Measurements from ENCODE around the gene MRPL4. TPM values are rescaled to one million over a fixed set of nuclear protein-coding genes. Genes with fewer than 3 reads are reported as not detected.

The MRPL4 gene
- total and polyA plus RNA-seq, 2 experiments from 2014 or later = 40.1 to 51.4 TPM

DNA sequence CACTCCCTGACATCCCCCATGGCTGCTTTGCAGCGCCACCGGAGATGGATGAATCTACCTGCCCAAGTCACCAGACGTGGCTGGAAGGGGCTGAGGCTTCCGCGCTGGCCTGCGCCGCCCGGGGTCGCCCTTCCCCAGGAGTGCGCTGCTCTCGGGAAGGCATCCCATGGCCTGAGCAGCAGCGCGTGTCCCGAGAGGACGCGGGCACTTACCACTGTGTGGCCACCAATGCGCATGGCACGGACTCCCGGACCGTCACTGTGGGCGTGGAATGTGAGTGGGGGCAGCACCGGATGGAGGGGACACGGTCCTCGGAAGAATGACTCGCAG is 42.3 kb downstream of the MRPL4 start:
- Histone ChIP-seq H3K9me3 (ENCODE audit: low read depth) (no peaks in the 10 kb centered on the region), H3K79me2 (no peaks in the 10 kb centered on the region), H3K4me1 (ENCODE audit: insufficient read depth) (peaks cover 33% of the 10 kb centered on the region), H3K27ac (no peak overlapping the region), H3K27me3 (peaks cover 76% of the 10 kb centered on the region), H3K9me2 (replicated peaks; ENCODE audit: insufficient read depth) (no peaks in the 10 kb centered on the region), H4K20me1 (ENCODE audit: insufficient read depth, poor library complexity, severe bottlenecking) (no peaks in the 10 kb centered on the region), H3K4me2 (no peak overlapping the region), H2AFZ (no peak overlapping the region), H3K36me3 (replicated peaks; ENCODE audit: insufficient read depth, low read depth) (no peaks in the 10 kb centered on the region), H3K4me3 (no peak overlapping the region)
- 26% methylated on average over 25 of the region's 25 CpGs for WGBS (ENCODE audit: low lambda C conversion rate, missing lambda C conversion rate)
- TF ChIP-seq EZH2phosphoT487 (IDR thresholded peaks at IDR 0.05; ENCODE audit: low read depth, severe bottlenecking, unreplicated experiment) = no peak
- no peak for TF ChIP-seq EZH2 (IDR thresholded peaks at IDR 0.05; ENCODE audit: borderline replicate concordance)
- TF ChIP-seq CTCF (IDR thresholded peaks at IDR 0.05; ENCODE audit: poor library complexity) = no peak
- DNase-seq (ENCODE audit: low spot score) = no peak

DNA sequence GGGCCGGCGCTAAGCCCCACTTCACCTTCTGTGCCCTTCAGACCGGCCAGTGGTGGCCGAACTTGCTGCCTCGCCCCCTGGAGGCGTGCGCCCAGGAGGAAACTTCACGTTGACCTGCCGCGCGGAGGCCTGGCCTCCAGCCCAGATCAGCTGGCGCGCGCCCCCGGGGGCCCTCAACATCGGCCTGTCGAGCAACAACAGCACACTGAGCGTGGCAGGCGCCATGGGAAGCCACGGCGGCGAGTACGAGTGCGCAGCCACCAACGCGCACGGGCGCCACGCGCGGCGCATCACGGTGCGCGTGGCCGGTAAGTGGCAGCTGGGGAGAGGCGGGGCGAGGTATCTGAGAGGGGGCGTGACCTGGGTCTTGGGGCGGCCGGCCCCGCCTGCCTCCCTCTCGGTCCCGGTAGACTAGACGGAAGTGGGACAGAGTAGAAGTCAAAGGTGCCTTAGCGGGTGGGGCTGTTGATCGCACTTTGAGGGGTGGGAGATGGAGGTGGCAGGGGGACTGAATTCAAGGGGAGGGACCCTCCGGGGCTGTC is 43.4 kb downstream of the MRPL4 start:
- Histone ChIP-seq H3K27me3 (peaks cover 66% of the 10 kb centered on the region), H3K9me2 (replicated peaks; ENCODE audit: insufficient read depth) (no peaks in the 10 kb centered on the region), H3K27ac (no peak overlapping the region), H3K4me2 (peak overlapping the region; percentile 73), H2AFZ (no peak overlapping the region), H3K4me3 (no peak overlapping the region), H3K4me1 (ENCODE audit: insufficient read depth) (peaks cover 23% of the 10 kb centered on the region), H3K36me3 (replicated peaks; ENCODE audit: insufficient read depth, low read depth) (no peaks in the 10 kb centered on the region), H3K9me3 (ENCODE audit: low read depth) (no peaks in the 10 kb centered on the region), H4K20me1 (ENCODE audit: insufficient read depth, poor library complexity, severe bottlenecking) (no peaks in the 10 kb centered on the region), H3K79me2 (no peaks in the 10 kb centered on the region)
- DNase-seq (ENCODE audit: low spot score) = no peak
- TF ChIP-seq CTCF (IDR thresholded peaks at IDR 0.05; ENCODE audit: poor library complexity) (peak; percentile 8), EZH2phosphoT487 (IDR thresholded peaks at IDR 0.05; ENCODE audit: low read depth, severe bottlenecking, unreplicated experiment) (peak; percentile 55), EZH2 (IDR thresholded peaks at IDR 0.05; ENCODE audit: borderline replicate concordance) (peak; percentile 96)
- WGBS (ENCODE audit: low lambda C conversion rate, missing lambda C conversion rate) = 8% methylated on average over 47 of the region's 48 CpGs

- peak overlapping the region; percentile 73 for H3K4me2 ChIP-seq
- no peaks in the 10 kb centered on the region for H3K9me3 ChIP-seq (ENCODE audit: low read depth)
- 5% methylated on average over 43 of the region's 58 CpGs for WGBS (ENCODE audit: low lambda C conversion rate, missing lambda C conversion rate)
- H3K4me1 ChIP-seq (ENCODE audit: insufficient read depth) = peaks cover 18% of the 10 kb centered on the region
- peaks cover 59% of the 10 kb centered on the region for H3K27me3 ChIP-seq
- H3K4me3 ChIP-seq = no peak overlapping the region
- no peak for TF ChIP-seq EZH2phosphoT487 (IDR thresholded peaks at IDR 0.05; ENCODE audit: low read depth, severe bottlenecking, unreplicated experiment)
- no peak for TF ChIP-seq CTCF (IDR thresholded peaks at IDR 0.05; ENCODE audit: poor library complexity)
- TF ChIP-seq EZH2 (IDR thresholded peaks at IDR 0.05; ENCODE audit: borderline replicate concordance) = peak; percentile 77
- DNase-seq (ENCODE audit: low spot score) = no peak
- H3K9me2 ChIP-seq (replicated peaks; ENCODE audit: insufficient read depth) = no peaks in the 10 kb centered on the region
- no peaks in the 10 kb centered on the region for H3K36me3 ChIP-seq (replicated peaks; ENCODE audit: insufficient read depth, low read depth)
- H2AFZ ChIP-seq = no peak overlapping the region
- H3K27ac ChIP-seq = no peak overlapping the region
- H4K20me1 ChIP-seq (ENCODE audit: insufficient read depth, poor library complexity, severe bottlenecking) = no peaks in the 10 kb centered on the region
- no peaks in the 10 kb centered on the region for H3K79me2 ChIP-seq
These were observed 44.0 kb downstream of the MRPL4 start for GRCh38 chr19:10295847-10296591.

Data from hepatocyte (in vitro differentiated cells).